HepG2 (cell line): ENCODE results near the gene CLDN15. TPM values are rescaled to one million over a fixed set of nuclear protein-coding genes. Genes with fewer than 3 reads are reported as not detected.
A peak's percentile ranks its signal among the peaks of the same experiment; 100 is the strongest.

Experiments
- CBX1 ChIP-seq: IDR thresholded peaks from one replicate; pipeline ENCODE4 v1.6.1; 2016; ENCODE audit warnings: antibody characterized with exemption, low read depth
- EED ChIP-seq: sonication (generic); formaldehyde crosslinking; IDR thresholded peaks from 2 replicates; pipeline ENCODE4 v1.5.0; 2020; ENCODE audit warnings: mild to moderate bottlenecking, missing genetic modification reagents
- HNF4A ChIP-seq: sonication (generic); formaldehyde crosslinking; IDR thresholded peaks from 2 replicates; pipeline ENCODE4 v1.4.0; 2020; ENCODE audit warnings: missing genetic modification reagents
- KDM4B ChIP-seq: sonication (generic); formaldehyde crosslinking; IDR thresholded peaks from 2 replicates; pipeline ENCODE4 v1.4.0; 2020; ENCODE audit warnings: missing genetic modification reagents
- KDM5A ChIP-seq: fragments of 200-600 bp; sonication (generic); IDR thresholded peaks from 2 replicates; pipeline ENCODE4 v1.7.0; 2018; ENCODE audit warnings: antibody characterized with exemption, mild to moderate bottlenecking, low read length, borderline replicate concordance
- MYC ChIP-seq: sonication (generic); formaldehyde crosslinking; IDR thresholded peaks from 2 replicates; pipeline ENCODE4 v1.9.0; 2021; ENCODE audit warnings: missing genetic modification reagents, borderline replicate concordance
- NKX3-1 ChIP-seq: sonication (generic); formaldehyde crosslinking; IDR thresholded peaks from 2 replicates; pipeline ENCODE4 v1.5.0; 2020; ENCODE audit warnings: missing genetic modification reagents
- PAWR ChIP-seq: sonication (generic); formaldehyde crosslinking; IDR thresholded peaks from 2 replicates; pipeline ENCODE4 v1.4.0; 2020; ENCODE audit warnings: missing genetic modification reagents, mild to moderate bottlenecking, borderline replicate concordance
- PCBP1 ChIP-seq: fragments of 200-400 bp; formaldehyde crosslinking; IDR thresholded peaks from 2 replicates; pipeline ENCODE4 v1.6.1; 2017; ENCODE audit warnings: mild to moderate bottlenecking, low read depth, low read length, borderline replicate concordance
- PREB ChIP-seq: sonication (generic); formaldehyde crosslinking; IDR thresholded peaks from 2 replicates; pipeline ENCODE4 v1.4.0; 2020; ENCODE audit warnings: missing genetic modification reagents
- SP4 ChIP-seq: sonication (generic); formaldehyde crosslinking; IDR thresholded peaks from 2 replicates; pipeline ENCODE4 v1.8.1; 2023; ENCODE audit warnings: mild to moderate bottlenecking, missing genetic modification reagents
- TIGD3 ChIP-seq: sonication (generic); formaldehyde crosslinking; IDR thresholded peaks from 2 replicates; pipeline ENCODE4 v1.5.1; 2020; ENCODE audit warnings: mild to moderate bottlenecking, missing genetic modification reagents, borderline replicate concordance
- ZBTB7B ChIP-seq: sonication (generic); formaldehyde crosslinking; IDR thresholded peaks from 2 replicates; pipeline ENCODE4 v1.4.0; 2020; ENCODE audit warnings: missing genetic modification reagents
- ZGPAT ChIP-seq: IDR thresholded peaks from 2 replicates; pipeline ENCODE4 v1.6.1; 2016; ENCODE audit warnings: mild to moderate bottlenecking
- ZHX1 ChIP-seq: sonication (generic); formaldehyde crosslinking; IDR thresholded peaks from 2 replicates; pipeline ENCODE4 v1.8.1; 2022; ENCODE audit warnings: low read depth, mild to moderate bottlenecking, missing genetic modification reagents
- ZNF468 ChIP-seq: sonication (generic); formaldehyde crosslinking; IDR thresholded peaks from 2 replicates; pipeline ENCODE4 v1.8.0; 2022; ENCODE audit warnings: mild to moderate bottlenecking, moderate library complexity, missing genetic modification reagents
- ZNF788 ChIP-seq: sonication (generic); formaldehyde crosslinking; IDR thresholded peaks from 2 replicates; pipeline ENCODE4 v1.5.0; 2020; ENCODE audit warnings: mild to moderate bottlenecking, missing genetic modification reagents, borderline replicate concordance
- polyA plus RNA-seq, 8 experiments: library from polyadenylated mRNA; depleted of rRNA in 3 of 8; stranded (reverse) in 7 of 8; unstranded in 1 of 8; fragments of >200 nt; fragmentation: Illumina TruSeq in 4 of 8; extraction: Trizol in 4 of 8; gene quantifications; 2 replicates each; pipeline versions ENCODE4 v1.2.1 to v1.2.3, GENCODE V29; 2011 to 2016; ENCODE audit warnings: low read depth in 4 of 8, missing spikeins in 1 of 8, mixed read lengths in 1 of 8; ENCODE audit not compliant: insufficient read depth in 1 of 8
- total RNA-seq, 5 experiments: library from RNA; depleted of rRNA; stranded (reverse); fragments of >200 nt; fragmentation: Illumina TruSeq; extraction: Trizol; gene quantifications; 2 replicates each; pipeline ENCODE4 v1.2.3, GENCODE V29; 2016; ENCODE audit warnings: low read depth in 1 of 5
- TF ChIP-seq, protein P1 (sequence below): fragments of 450-650 bp; IDR thresholded peaks from 2 replicates; pipeline ENCODE4 v1.6.1; 2016

Gene CLDN15
- total and polyA plus RNA-seq, 2 of the 13 experiments (the other 11 are each of a cell fraction or from before 2014, with no cell fraction given) = 7.1 to 17.8 TPM

DNA sequence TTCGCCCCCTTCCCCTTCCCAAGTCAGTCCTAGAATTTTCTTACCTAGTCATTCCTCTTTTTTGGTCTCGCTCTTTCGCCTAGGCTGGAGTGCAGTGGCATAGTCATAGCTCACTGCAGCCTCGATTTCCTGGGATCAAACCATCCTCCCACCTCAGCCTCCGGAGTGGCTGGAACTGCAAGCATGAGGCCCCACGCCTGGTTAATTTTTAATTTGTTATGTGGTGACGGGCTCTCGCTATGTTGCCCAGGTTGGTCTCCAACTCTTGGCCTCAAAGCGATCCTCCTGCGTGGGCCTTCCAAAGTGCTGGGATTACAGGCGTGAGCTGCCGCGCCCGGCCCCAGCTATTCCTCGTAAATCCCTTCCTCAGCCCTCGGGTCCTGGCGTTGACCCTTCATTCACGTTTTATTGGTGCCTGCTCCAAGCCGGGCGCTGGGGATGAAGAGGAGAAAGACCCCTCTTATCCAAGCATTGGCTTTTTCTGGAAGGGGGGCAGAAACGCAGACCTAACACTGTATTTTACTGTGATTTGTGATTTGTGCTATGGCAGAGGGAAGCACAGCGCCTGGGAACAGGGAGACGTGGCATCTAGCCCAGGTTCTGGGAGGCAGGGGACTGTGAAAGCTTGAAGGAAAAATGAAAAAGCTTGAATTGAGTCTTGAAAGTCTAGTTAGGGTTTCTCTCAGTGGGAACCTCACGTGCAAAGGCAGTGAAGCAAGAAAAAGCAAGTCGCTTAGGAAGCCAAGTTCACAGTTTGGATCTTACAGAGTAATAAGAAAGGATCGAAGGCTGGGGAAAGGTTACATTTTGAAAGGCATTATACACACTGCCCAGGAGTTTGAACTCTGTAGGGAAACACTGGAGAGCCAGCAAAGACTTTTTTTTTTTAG, 19.1 kb downstream of the CLDN15 start (continued):
- no peak for TF ChIP-seq TIGD3
- no peak for TF ChIP-seq ZHX1 (CRISPR knock-in tag)
- peak; percentile 47; the same call in 1 of the 2 replicates for TF ChIP-seq SP4 (CRISPR knock-in tag)
- TF ChIP-seq CBX1 = no peak
- TF ChIP-seq ZGPAT (CRISPR knock-in tag) = no peak
- no peak for TF ChIP-seq KDM4B
- TF ChIP-seq, protein P1, sequence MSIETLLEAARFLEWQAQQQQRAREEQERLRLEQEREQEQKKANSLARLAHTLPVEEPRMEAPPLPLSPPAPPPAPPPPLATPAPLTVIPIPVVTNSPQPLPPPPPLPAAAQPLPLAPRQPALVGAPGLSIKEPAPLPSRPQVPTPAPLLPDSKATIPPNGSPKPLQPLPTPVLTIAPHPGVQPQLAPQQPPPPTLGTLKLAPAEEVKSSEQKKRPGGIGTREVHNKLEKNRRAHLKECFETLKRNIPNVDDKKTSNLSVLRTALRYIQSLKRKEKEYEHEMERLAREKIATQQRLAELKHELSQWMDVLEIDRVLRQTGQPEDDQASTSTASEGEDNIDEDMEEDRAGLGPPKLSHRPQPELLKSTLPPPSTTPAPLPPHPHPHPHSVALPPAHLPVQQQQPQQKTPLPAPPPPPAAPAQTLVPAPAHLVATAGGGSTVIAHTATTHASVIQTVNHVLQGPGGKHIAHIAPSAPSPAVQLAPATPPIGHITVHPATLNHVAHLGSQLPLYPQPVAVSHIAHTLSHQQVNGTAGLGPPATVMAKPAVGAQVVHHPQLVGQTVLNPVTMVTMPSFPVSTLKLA = no peak
- TF ChIP-seq MYC (CRISPR knock-in tag) = no peak
- no peak for TF ChIP-seq PAWR (CRISPR knock-in tag)
- no peak for TF ChIP-seq EED (CRISPR knock-in tag)
- peak; percentile 77; the same call in 1 of the 2 replicates for TF ChIP-seq KDM5A
- TF ChIP-seq ZBTB7B (CRISPR knock-in tag) = no peak
- TF ChIP-seq PCBP1 = no peak
- TF ChIP-seq NKX3-1 (CRISPR knock-in tag) = no peak
- TF ChIP-seq ZNF788 = no peak
- TF ChIP-seq PREB (CRISPR knock-in tag) = no peak
- TF ChIP-seq ZNF468 (CRISPR knock-in tag) = no peak
- no peak for TF ChIP-seq HNF4A (CRISPR knock-in tag)
